Measurements from ENCODE around the gene GCSH.

GRCh38 chr16:81123092-81123852, 27.1 kb upstream of the GCSH start:
- no peak for TF ChIP-seq POLR2AphosphoS5 (IDR thresholded peaks at IDR 0.05; ENCODE audit: low read depth, low read length)
- no peak for TF ChIP-seq CTCF (IDR thresholded peaks at IDR 0.05)
- no peak for TF ChIP-seq EP300 (IDR thresholded peaks at IDR 0.05; ENCODE audit: borderline replicate concordance in 1 of 2, low read depth in 1 of 2, low read length in 1 of 2)
- no peak for TF ChIP-seq TCF12 (IDR thresholded peaks at IDR 0.05)
- TF ChIP-seq MXI1 (IDR thresholded peaks at IDR 0.05; ENCODE audit: low read depth, low read length) = no peak

All from SK-N-SH (cell line).